ENCODE results near the gene CRB1. TPM values are rescaled to one million over a fixed set of nuclear protein-coding genes. Genes with fewer than 3 reads are reported as not detected.

Gene CRB1
- total and polyA plus RNA-seq, 2 of the 8 experiments (the other 6 are each of a cell fraction or from before 2014, with no cell fraction given) = 0.03 TPM; not detected in 1

DNA sequence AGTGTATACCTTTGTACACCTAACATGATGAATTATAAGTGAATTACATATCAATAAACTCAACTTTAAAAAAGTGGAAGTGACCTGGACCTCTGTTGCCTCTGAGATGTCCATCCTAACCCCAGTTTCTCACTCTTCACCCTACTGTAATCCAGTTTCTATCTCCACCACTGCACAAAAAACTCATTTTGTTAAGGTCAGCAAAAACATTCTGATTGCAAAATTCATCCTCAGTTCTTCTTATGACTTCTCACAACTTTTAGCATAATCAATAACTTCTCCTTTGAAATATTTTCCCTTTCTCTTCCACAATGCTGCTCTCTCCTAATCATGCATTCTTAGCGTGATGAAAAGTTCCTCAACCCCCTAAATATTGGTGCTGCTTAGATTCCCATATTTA lies 129.8 kb downstream of the CRB1 start:
- Histone ChIP-seq H3K18ac (ENCODE audit: extremely low read depth, low read length) (no peak overlapping the region), H2BK5ac (ENCODE audit: low read depth, low read length) (no peak overlapping the region), H3K14ac (ENCODE audit: insufficient read length) (no peak overlapping the region), H2BK120ac (replicated peaks; ENCODE audit: low read depth, low read length) (no peak overlapping the region), H4K20me1 (replicated peaks in 1 of 2; ENCODE audit: control insufficient read depth in 1 of 2, insufficient read depth in 2 of 2, low read length in 2 of 2) (no peaks in the 10 kb centered on the region), H3K9me3 (ENCODE audit: insufficient read depth in 2 of 2, low read depth in 1 of 2, low read length in 1 of 2) (no peaks in the 10 kb centered on the region), H3K79me1 (ENCODE audit: low read depth, low read length) (no peaks in the 10 kb centered on the region), H3K9ac (replicated peaks in 1 of 4; ENCODE audit: extremely low read depth in 1 of 4, low read depth in 3 of 4, low read length in 3 of 4) (no peak overlapping the region), H2AFZ (ENCODE audit: low read length) (no peak overlapping the region), H2BK20ac (ENCODE audit: low read length) (no peak overlapping the region), H3K27ac (ENCODE audit: low read depth, low read length) (no peak overlapping the region), H2BK12ac (ENCODE audit: low read depth, low read length) (no peak overlapping the region), H4K8ac (ENCODE audit: extremely low read depth, insufficient read depth, low read length) (no peak overlapping the region), H4K5ac (ENCODE audit: insufficient read length, low read depth, low read length) (no peak overlapping the region), H3K79me2 (ENCODE audit: control insufficient read depth in 1 of 2, insufficient read depth in 2 of 2, low read length in 2 of 2) (no peaks in the 10 kb centered on the region), H3K56ac (replicated peaks; ENCODE audit: insufficient read length, low read depth, low read length) (no peak overlapping the region), H3K27me3 (replicated peaks in 1 of 4; ENCODE audit: control insufficient read depth in 3 of 4, extremely low read depth in 1 of 4, insufficient read depth in 3 of 4, low read length in 3 of 4) (no peaks in the 10 kb centered on the region), H2BK15ac (ENCODE audit: low read length) (no peak overlapping the region), H3K36me3 (ENCODE audit: control insufficient read depth in 2 of 4, insufficient read depth in 4 of 4, low read length in 3 of 4) (no peaks in the 10 kb centered on the region), H3K4me1 (replicated peaks in 1 of 4; ENCODE audit: control insufficient read depth in 3 of 4, insufficient read depth in 4 of 4, low read length in 3 of 4) (no peaks in the 10 kb centered on the region), H3K4ac (replicated peaks; ENCODE audit: insufficient read length, low read depth, low read length) (no peak overlapping the region), H3K4me3 (ENCODE audit: extremely low read depth in 1 of 4, insufficient read depth in 2 of 4, low read depth in 3 of 4, low read length in 4 of 4) (no peak overlapping the region), H3K23me2 (ENCODE audit: low read depth, low read length) (no peaks in the 10 kb centered on the region), H2AK5ac (ENCODE audit: low read depth, low read length) (no peak overlapping the region), H3K23ac (ENCODE audit: insufficient read length) (peak overlapping the region; percentile 32), H3K4me2 (ENCODE audit: insufficient read depth in 1 of 2, low read depth in 2 of 2, low read length in 2 of 2) (no peak overlapping the region), H4K91ac (replicated peaks; ENCODE audit: insufficient read length, low read length) (no peak overlapping the region)
- DNase-seq (ENCODE audit: low read depth in 1 of 2, low spot score in 2 of 2) (no peak), FAIRE-seq (no peak)
- whole genome bisulfite sequencing, 2 experiments (ENCODE audit: extremely low coverage in 1 of 2, insufficient coverage in 1 of 2, insufficient read length in 1 of 2, insufficient replicate concordance in 2 of 2, low coverage in 1 of 2, low lambda C conversion rate in 2 of 2, missing lambda C conversion rate in 1 of 2) = 86% methylated on average over 1 of the region's 1 CpG; no CpG with 5 or more reads in 1 of the 2 experiments
- ChIA-PET POLR2A (ENCODE audit: partially characterized antibody) (no interaction called here), CTCF (ENCODE audit: partially characterized antibody) (interaction anchor here (1.6 to 3.1 kb wide), 2 partner anchors 7 to 14 kb away, joined by 5 to 18 read pairs; no protein-coding TSS in a partner anchor)
- TF ChIP-seq RBBP5 (IDR thresholded peaks at IDR 0.05; ENCODE audit: borderline replicate concordance, low read depth, low read length) = no peak
- peak; percentile 9; the same call in 1 of the 2 replicates for TF ChIP-seq MAFK (IDR thresholded peaks at IDR 0.05; ENCODE audit: low read depth, low read length)
